H9 (cell line): ENCODE results near the gene SHMT2. TPM values are rescaled to one million over a fixed set of nuclear protein-coding genes. Genes with fewer than 3 reads are reported as not detected.

Source experiments
- DNase-seq: peaks from one replicate; pipeline ENCODE4 v3.0.0-alpha.2; 2017
- H2AFZ ChIP-seq: one replicate; pipeline ENCODE4 v1.6.1; 2013; ENCODE audit warnings: mild to moderate bottlenecking, low read length, control low read depth, moderate library complexity
- H2AK5ac ChIP-seq: 2 replicates; pipeline ENCODE4 v1.6.1; 2013; ENCODE audit warnings: low read length, control low read depth, mixed read lengths; ENCODE audit not compliant: insufficient read length
- H2BK120ac ChIP-seq: one replicate; pipeline ENCODE4 v1.6.1; 2013; ENCODE audit warnings: low read depth, mild to moderate bottlenecking, low read length, control low read depth, inconsistent platforms; ENCODE audit not compliant: poor library complexity, severe bottlenecking
- H2BK12ac ChIP-seq: 2 replicates; pipeline ENCODE4 v1.6.1; 2013; ENCODE audit warnings: low read length, control low read depth, mixed read lengths, low read depth; ENCODE audit not compliant: insufficient read length
- H2BK15ac ChIP-seq: 2 replicates; pipeline ENCODE4 v1.6.1; 2013; ENCODE audit warnings: low read depth, low read length, control low read depth
- H2BK20ac ChIP-seq: one replicate; pipeline ENCODE4 v1.6.1; 2013; ENCODE audit warnings: low read depth, mild to moderate bottlenecking, low read length, control low read depth, inconsistent platforms; ENCODE audit not compliant: poor library complexity, severe bottlenecking
- H2BK5ac ChIP-seq: 2 replicates; pipeline ENCODE4 v1.6.1; 2013; ENCODE audit warnings: low read length, control low read depth, mixed read lengths; ENCODE audit not compliant: insufficient read length
- H3K14ac ChIP-seq: 2 replicates; pipeline ENCODE4 v1.6.1; 2013; ENCODE audit warnings: low read length, control low read depth; ENCODE audit not compliant: insufficient read depth
- H3K18ac ChIP-seq: 2 replicates; pipeline ENCODE4 v1.6.1; 2013; ENCODE audit warnings: low read depth, mild to moderate bottlenecking, mixed read lengths, low read length, control low read depth; ENCODE audit not compliant: insufficient read length
- H3K23ac ChIP-seq: 2 replicates; pipeline ENCODE4 v1.6.1; 2013; ENCODE audit warnings: low read length, control low read depth, mixed read lengths, low read depth; ENCODE audit not compliant: insufficient read length
- H3K23me2 ChIP-seq: 2 replicates; pipeline ENCODE4 v1.6.1; 2013; ENCODE audit warnings: low read depth, mild to moderate bottlenecking, mixed read lengths, low read length, control low read depth; ENCODE audit not compliant: insufficient read length, poor library complexity, severe bottlenecking
- H3K27ac ChIP-seq: 2 replicates; pipeline ENCODE4 v1.5.1; 2013; ENCODE audit warnings: low read length, control low read depth, mixed read lengths, low read depth; ENCODE audit not compliant: insufficient read length
- H3K27me3 ChIP-seq: 2 replicates; pipeline ENCODE4 v1.6.1; 2013; ENCODE audit warnings: low read length, control low read depth, inconsistent platforms; ENCODE audit not compliant: insufficient read depth
- H3K4ac ChIP-seq: 2 replicates; pipeline ENCODE4 v1.6.1; 2013; ENCODE audit warnings: low read depth, mild to moderate bottlenecking, control low read depth, inconsistent platforms, low read length, moderate library complexity
- H3K4me1 ChIP-seq: 2 replicates; pipeline ENCODE4 v1.6.1; 2013; ENCODE audit warnings: low read length, control low read depth, inconsistent platforms; ENCODE audit not compliant: insufficient read depth
- H3K4me2 ChIP-seq: 2 replicates; pipeline ENCODE4 v1.6.1; 2013; ENCODE audit warnings: low read length, control low read depth, mixed read lengths; ENCODE audit not compliant: insufficient read length, insufficient read depth
- H3K56ac ChIP-seq: 2 replicates; pipeline ENCODE4 v1.6.1; 2013; ENCODE audit warnings: low read depth, mild to moderate bottlenecking, mixed read lengths, low read length, control low read depth; ENCODE audit not compliant: insufficient read length
- H3K79me1 ChIP-seq: 2 replicates; pipeline ENCODE4 v1.6.1; 2013; ENCODE audit warnings: low read depth, mild to moderate bottlenecking, moderate library complexity, low read length, control low read depth, inconsistent platforms; ENCODE audit not compliant: insufficient read depth, poor library complexity, severe bottlenecking
- H3K79me2 ChIP-seq: 2 replicates; pipeline ENCODE4 v1.6.1; 2013; ENCODE audit warnings: low read length, control low read depth, inconsistent platforms; ENCODE audit not compliant: insufficient read depth
- H3K9ac ChIP-seq: 2 replicates; pipeline ENCODE4 v1.6.1; 2013; ENCODE audit warnings: low read length, control low read depth, mixed read lengths; ENCODE audit not compliant: insufficient read length; ENCODE audit errors: extremely low read depth
- H3K9me3 ChIP-seq: one replicate; pipeline ENCODE4 v1.6.1; 2013; ENCODE audit warnings: low read depth, low read length, inconsistent platforms; ENCODE audit not compliant: control insufficient read depth
- H3T11ph ChIP-seq: one replicate; pipeline ENCODE4 v1.6.1; 2013; ENCODE audit warnings: mild to moderate bottlenecking, low read length, control low read depth, inconsistent platforms
- H4K20me1 ChIP-seq: one replicate; pipeline ENCODE4 v1.6.1; 2013; ENCODE audit not compliant: control insufficient read depth, insufficient read length, insufficient read depth
- H4K5ac ChIP-seq: 2 replicates; pipeline ENCODE4 v1.6.1; 2013; ENCODE audit warnings: low read depth, mild to moderate bottlenecking, mixed read lengths, low read length, control low read depth; ENCODE audit not compliant: insufficient read length
- H4K8ac ChIP-seq: replicated peaks from 2 replicates; pipeline ENCODE4 v1.6.1; 2013; ENCODE audit warnings: low read length, control low read depth, mixed read lengths, low read depth; ENCODE audit not compliant: insufficient read length
- H4K91ac ChIP-seq: 2 replicates; pipeline ENCODE4 v1.6.1; 2013; ENCODE audit warnings: low read depth, mild to moderate bottlenecking, moderate library complexity, mixed read lengths, low read length, control low read depth; ENCODE audit not compliant: insufficient read length
- H3K27ac Mint-ChIP-seq, 3 experiments: 2 replicates in 2 of 3; 3 replicates in 1 of 3; pipeline ENCODE4 v1.8.0; 2020 to 2021; ENCODE audit warnings: mixed read lengths in 3 of 3, mild to moderate bottlenecking in 1 of 3, moderate library complexity in 1 of 3
- H3K27me3 Mint-ChIP-seq: 2 replicates; pipeline ENCODE4 v1.8.0; 2021; ENCODE audit warnings: low read depth, mild to moderate bottlenecking, moderate library complexity, mixed read lengths
- H3K36me3 Mint-ChIP-seq, 3 experiments: 2 replicates in 2 of 3; 3 replicates in 1 of 3; pipeline ENCODE4 v1.8.0; 2020 to 2021; ENCODE audit warnings: low read depth in 3 of 3, mixed read lengths in 3 of 3; ENCODE audit not compliant: insufficient read depth in 1 of 3
- H3K4me1 Mint-ChIP-seq, 2 experiments: 2 replicates each; pipeline ENCODE4 v1.8.0; 2020; ENCODE audit warnings: mixed read lengths in 2 of 2
- H3K4me3 Mint-ChIP-seq, 2 experiments: 2 replicates in 1 of 2; 3 replicates in 1 of 2; pipeline ENCODE4 v1.8.0; 2020 to 2021; ENCODE audit warnings: mild to moderate bottlenecking in 2 of 2, mixed read lengths in 2 of 2, moderate library complexity in 1 of 2
- H3K9me3 Mint-ChIP-seq, 2 experiments: 2 replicates in 1 of 2; 3 replicates in 1 of 2; pipeline ENCODE4 v1.8.0; 2020; ENCODE audit warnings: mild to moderate bottlenecking in 2 of 2, mixed read lengths in 2 of 2, moderate library complexity in 1 of 2
- CTCF ChIP-seq: fragments of 200-600 bp; sonication (generic); conservative IDR thresholded peaks from 3 replicates; pipeline ENCODE4 v1.8.0; 2021; ENCODE audit warnings: antibody characterized with exemption, mild to moderate bottlenecking
- WGBS: extraction: QIAGEN DNeasy Blood & Tissue Kit; methylation state at CpG from one replicate; pipeline ENCODE4 v1.1.7; 2013; ENCODE audit warnings: missing lambda C conversion rate, low lambda C conversion rate, mixed read lengths; ENCODE audit not compliant: insufficient read length; ENCODE audit errors: extremely low coverage; 5-methylcytosine and 5-hydroxymethylcytosine counted together
- total RNA-seq: library from RNA; stranded (reverse); gene quantifications from 2 replicates; pipeline ENCODE4 v1.2.1, GENCODE V29; 2021

Gene SHMT2
- total RNA-seq, 1 experiment from 2014 or later: 260 TPM

GRCh38 chr12:57190821-57191220 is 38.7 kb upstream of the SHMT2 start:
- Histone ChIP-seq H3K79me1 (no peaks in the 10 kb centered on the region), H3K56ac (no peak overlapping the region), H4K91ac (no peak overlapping the region), H3K4ac (no peak overlapping the region), H3K27me3 (no peaks in the 10 kb centered on the region), H2AK5ac (no peak overlapping the region), H3K18ac (no peak overlapping the region), H3K79me2 (no peaks in the 10 kb centered on the region), H4K20me1 (no peaks in the 10 kb centered on the region), H2BK5ac (no peak overlapping the region), H2AFZ (no peak overlapping the region), H2BK20ac (no peak overlapping the region), H4K5ac (no peak overlapping the region), H2BK120ac (no peak overlapping the region), H3K23me2 (no peaks in the 10 kb centered on the region), H3K14ac (no peak overlapping the region), H2BK15ac (no peak overlapping the region), H3K9me3 (no peaks in the 10 kb centered on the region), H3K23ac (no peak overlapping the region), H4K8ac (no peak overlapping the region), H3T11ph (no peak overlapping the region), H3K9ac (no peak overlapping the region), H2BK12ac (no peak overlapping the region), H3K4me2 (no peak overlapping the region), H3K27ac (no peak overlapping the region), H3K4me1 (no peaks in the 10 kb centered on the region)
- WGBS: no CpG with 5 or more reads among the region's 23 CpGs
- Mint-ChIP-seq H3K27me3 (no peaks in the 10 kb centered on the region; the same call in 1 of the 2 replicates), H3K4me3 (no peak overlapping the region), H3K36me3 (peaks cover 62 to 96% (median 94%) of the 10 kb centered on the region in 3 experiments), H3K4me1 (no peaks in the 10 kb centered on the region), H3K27ac (no peak overlapping the region), H3K9me3 (no peaks in the 10 kb centered on the region; a peak in 1 of 5 replicates)
- DNase-seq: no peak
- TF ChIP-seq CTCF: no peak
